Measurements from ENCODE around the gene AGO1.

The AGO1 gene

GRCh38 chr1:35854989-35855700 is 27.9 kb upstream of the AGO1 start:
- TF ChIP-seq CTCF (conservative IDR thresholded peaks at IDR 0.05; ENCODE audit: low read depth, low read length), result no peak
- no peak overlapping the region for H3K4me3 ChIP-seq (ENCODE audit: low read length)
- no peak for DNase-seq (ENCODE audit: low read depth)

- DNase-seq (ENCODE audit: low read depth), result no peak
- TF ChIP-seq CTCF (conservative IDR thresholded peaks at IDR 0.05; ENCODE audit: low read depth, low read length), result no peak
These were observed 26.0 kb upstream of the AGO1 start for GRCh38 chr1:35856964-35857363.

GRCh38 chr1:35857830-35858229 is 25.2 kb upstream of the AGO1 start:
- H3K4me3 ChIP-seq (ENCODE audit: low read length), result no peak overlapping the region
- peak; percentile 25 for TF ChIP-seq CTCF (conservative IDR thresholded peaks at IDR 0.05; ENCODE audit: low read depth, low read length)
- no peak for DNase-seq (ENCODE audit: low read depth)

More at GRCh38 chr1:35856964-35857363, 26.0 kb upstream of the AGO1 start:
- no peak overlapping the region for H3K4me3 ChIP-seq (ENCODE audit: low read length)

GRCh38 chr1:35860696-35861095 is 22.3 kb upstream of the AGO1 start:
- TF ChIP-seq CTCF (conservative IDR thresholded peaks at IDR 0.05; ENCODE audit: low read depth, low read length), result no peak
- H3K4me3 ChIP-seq (ENCODE audit: low read length), result no peak overlapping the region
- DNase-seq (ENCODE audit: low read depth), result no peak

GRCh38 chr1:35863136-35863535 is 19.9 kb upstream of the AGO1 start:
- no peak overlapping the region for H3K4me3 ChIP-seq (ENCODE audit: low read length)
- no peak for DNase-seq (ENCODE audit: low read depth)
- TF ChIP-seq CTCF (conservative IDR thresholded peaks at IDR 0.05; ENCODE audit: low read depth, low read length), result no peak

- no peak for DNase-seq (ENCODE audit: low read depth)
- H3K4me3 ChIP-seq (ENCODE audit: low read length), result no peak overlapping the region
- TF ChIP-seq CTCF (conservative IDR thresholded peaks at IDR 0.05; ENCODE audit: low read depth, low read length), result no peak
These were observed 19.0 kb upstream of the AGO1 start for GRCh38 chr1:35863881-35864625.

- H3K4me3 ChIP-seq (ENCODE audit: low read length), result no peak overlapping the region
- TF ChIP-seq CTCF (conservative IDR thresholded peaks at IDR 0.05; ENCODE audit: low read depth, low read length), result no peak
- DNase-seq (ENCODE audit: low read depth), result no peak
These were observed 18.2 kb upstream of the AGO1 start for GRCh38 chr1:35864813-35865212.

Measured in retinal pigment epithelial cell (primary cell).